ENCODE results near the gene CRTAP. TPM values are rescaled to one million over a fixed set of nuclear protein-coding genes. Genes with fewer than 3 reads are reported as not detected.

CRTAP gene
- total RNA-seq, 1 donor from 2014 or later: 276 TPM

DNA sequence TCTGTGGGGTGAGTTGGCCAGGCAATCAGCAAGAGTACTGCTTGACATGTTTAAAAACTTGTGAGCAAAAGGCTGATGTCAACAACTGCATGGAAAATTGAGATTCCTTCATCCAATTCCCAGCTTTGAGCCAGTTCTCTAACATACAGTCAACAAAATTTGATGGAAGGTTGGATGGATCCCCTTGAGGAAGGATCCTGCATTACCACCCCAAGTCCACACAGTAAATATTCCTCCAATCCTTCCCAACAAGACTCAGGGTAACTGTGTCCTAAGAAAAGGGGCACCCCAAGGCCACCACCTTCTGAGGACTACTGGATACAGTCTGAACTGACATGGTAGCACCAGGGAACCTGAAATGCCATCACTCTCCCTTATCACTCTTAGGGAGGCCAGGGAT is 32.0 kb upstream of the CRTAP start:
- no peak overlapping the region for H3K27ac Mint-ChIP-seq (ENCODE audit: unreplicated experiment)
- no peaks in the 10 kb centered on the region for H3K27me3 Mint-ChIP-seq (ENCODE audit: low read depth)

DNA sequence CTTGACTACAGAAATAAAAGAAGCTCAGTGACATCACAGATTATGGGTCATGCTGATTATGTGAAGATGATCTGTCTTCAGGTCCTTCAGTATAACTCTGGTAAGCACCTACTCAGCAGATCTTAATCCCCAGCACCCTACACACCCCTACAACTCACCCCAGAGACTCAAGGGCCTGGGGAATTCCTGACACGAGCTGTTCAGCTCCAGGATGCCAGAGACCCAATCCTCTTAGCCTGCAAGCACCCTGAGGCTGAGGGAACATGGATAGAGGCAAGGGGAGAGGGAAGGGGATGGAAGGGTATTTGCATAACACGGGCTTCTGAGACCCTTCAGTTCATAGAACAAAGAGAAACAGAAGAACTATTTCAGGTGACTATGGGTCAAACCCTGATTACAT is 29.9 kb upstream of the CRTAP start:
- TF ChIP-seq, protein P1, sequence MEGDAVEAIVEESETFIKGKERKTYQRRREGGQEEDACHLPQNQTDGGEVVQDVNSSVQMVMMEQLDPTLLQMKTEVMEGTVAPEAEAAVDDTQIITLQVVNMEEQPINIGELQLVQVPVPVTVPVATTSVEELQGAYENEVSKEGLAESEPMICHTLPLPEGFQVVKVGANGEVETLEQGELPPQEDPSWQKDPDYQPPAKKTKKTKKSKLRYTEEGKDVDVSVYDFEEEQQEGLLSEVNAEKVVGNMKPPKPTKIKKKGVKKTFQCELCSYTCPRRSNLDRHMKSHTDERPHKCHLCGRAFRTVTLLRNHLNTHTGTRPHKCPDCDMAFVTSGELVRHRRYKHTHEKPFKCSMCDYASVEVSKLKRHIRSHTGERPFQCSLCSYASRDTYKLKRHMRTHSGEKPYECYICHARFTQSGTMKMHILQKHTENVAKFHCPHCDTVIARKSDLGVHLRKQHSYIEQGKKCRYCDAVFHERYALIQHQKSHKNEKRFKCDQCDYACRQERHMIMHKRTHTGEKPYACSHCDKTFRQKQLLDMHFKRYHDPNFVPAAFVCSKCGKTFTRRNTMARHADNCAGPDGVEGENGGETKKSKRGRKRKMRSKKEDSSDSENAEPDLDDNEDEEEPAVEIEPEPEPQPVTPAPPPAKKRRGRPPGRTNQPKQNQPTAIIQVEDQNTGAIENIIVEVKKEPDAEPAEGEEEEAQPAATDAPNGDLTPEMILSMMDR (IDR thresholded peaks at IDR 0.05): no peak
- Mint-ChIP-seq H3K4me1 (ENCODE audit: low read depth) (peaks cover 21% of the 10 kb centered on the region), H3K4me3 (ENCODE audit: unreplicated experiment) (no peak overlapping the region), H3K27me3 (ENCODE audit: low read depth) (no peaks in the 10 kb centered on the region), H3K27ac (ENCODE audit: unreplicated experiment) (no peak overlapping the region), H3K9me3 (ENCODE audit: low read depth) (peaks cover 6% of the 10 kb centered on the region), H3K36me3 (ENCODE audit: low read depth) (peaks cover 4% of the 10 kb centered on the region)
- no peak for DNase-seq (ENCODE audit: low spot score)

More for the DNA sequence above, 32.0 kb upstream of the CRTAP start:
- DNase-seq (ENCODE audit: low spot score): no peak
- Mint-ChIP-seq H3K9me3 (ENCODE audit: low read depth) (no peaks in the 10 kb centered on the region), H3K4me3 (ENCODE audit: unreplicated experiment) (no peak overlapping the region), H3K36me3 (ENCODE audit: low read depth) (peaks cover 2% of the 10 kb centered on the region), H3K4me1 (ENCODE audit: low read depth) (peaks cover 19% of the 10 kb centered on the region)
- TF ChIP-seq, protein P1 (IDR thresholded peaks at IDR 0.05): no peak

DNA sequence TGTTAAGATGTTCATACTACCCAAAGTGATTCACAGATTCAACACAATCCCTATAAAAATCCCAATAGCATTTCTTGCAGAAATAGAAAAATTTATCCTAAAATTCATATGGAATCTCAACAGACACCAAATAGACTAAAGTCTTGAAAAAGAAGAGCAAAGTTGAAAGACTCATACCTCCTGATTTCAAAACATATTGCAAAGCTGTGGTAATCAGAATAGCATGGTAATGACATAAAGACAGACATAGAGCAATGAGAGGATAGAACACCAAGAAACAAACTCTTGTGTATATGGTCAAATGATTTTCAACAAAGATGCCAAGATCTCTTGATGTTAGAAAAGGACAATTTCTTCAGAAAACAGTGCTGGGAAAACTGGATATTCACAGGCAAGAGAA is 25.1 kb upstream of the CRTAP start:
- TF ChIP-seq, protein P1 (IDR thresholded peaks at IDR 0.05): no peak
- Mint-ChIP-seq H3K4me1 (ENCODE audit: low read depth) (peaks cover 24% of the 10 kb centered on the region), H3K27ac (ENCODE audit: unreplicated experiment) (no peak overlapping the region), H3K27me3 (ENCODE audit: low read depth) (no peaks in the 10 kb centered on the region), H3K36me3 (ENCODE audit: low read depth) (peaks cover 14% of the 10 kb centered on the region), H3K4me3 (ENCODE audit: unreplicated experiment) (no peak overlapping the region), H3K9me3 (ENCODE audit: low read depth) (peaks cover 10% of the 10 kb centered on the region)
- DNase-seq (ENCODE audit: low spot score): no peak

- Mint-ChIP-seq H3K9me3 (ENCODE audit: low read depth) (peaks cover 10% of the 10 kb centered on the region), H3K27ac (ENCODE audit: unreplicated experiment) (no peak overlapping the region), H3K27me3 (ENCODE audit: low read depth) (no peaks in the 10 kb centered on the region), H3K4me3 (ENCODE audit: unreplicated experiment) (no peak overlapping the region), H3K4me1 (ENCODE audit: low read depth) (peaks cover 18% of the 10 kb centered on the region), H3K36me3 (ENCODE audit: low read depth) (peaks cover 14% of the 10 kb centered on the region)
- DNase-seq (ENCODE audit: low spot score): no peak
- TF ChIP-seq, protein P1 (IDR thresholded peaks at IDR 0.05): no peak
Observed at GRCh38 chr3:33089515-33089914, 24.3 kb upstream of the CRTAP start.

DNA sequence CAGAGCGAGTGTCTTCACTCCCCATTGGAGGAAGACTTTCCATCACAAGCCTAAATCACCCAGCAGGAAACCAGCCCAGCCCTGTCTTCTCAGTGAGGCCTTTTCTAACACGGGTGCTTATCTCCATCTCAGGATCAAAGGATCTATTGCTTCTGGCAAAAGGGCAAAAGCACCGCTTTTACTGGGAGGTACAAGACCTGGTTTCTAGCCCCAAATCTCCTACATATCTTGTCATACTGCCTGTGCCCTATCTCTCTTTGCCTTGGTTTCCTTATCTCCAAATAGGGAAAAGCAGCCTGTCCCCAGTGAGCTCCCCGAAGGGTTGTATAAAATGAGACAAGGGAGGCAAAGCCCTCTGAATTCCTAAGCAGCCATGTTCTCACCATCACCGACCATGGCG is 22.1 kb upstream of the CRTAP start:
- H3K9me3 Mint-ChIP-seq (ENCODE audit: low read depth): peaks cover 10% of the 10 kb centered on the region

More for the DNA sequence above, 22.1 kb upstream of the CRTAP start:
- Mint-ChIP-seq H3K4me1 (ENCODE audit: low read depth) (peaks cover 20% of the 10 kb centered on the region), H3K4me3 (ENCODE audit: unreplicated experiment) (no peak overlapping the region), H3K27ac (ENCODE audit: unreplicated experiment) (no peak overlapping the region), H3K36me3 (ENCODE audit: low read depth) (peaks cover 14% of the 10 kb centered on the region), H3K27me3 (ENCODE audit: low read depth) (no peaks in the 10 kb centered on the region)
- TF ChIP-seq, protein P1 (IDR thresholded peaks at IDR 0.05): no peak
- DNase-seq (ENCODE audit: low spot score): no peak

Data from chondrocyte (in vitro differentiated cells).